Fibroblast of skin of left quadriceps (primary cell): ENCODE results near the gene KRTAP26-1.

Experiments
- DNase-seq, 2 experiments: peaks; one replicate each; pipeline ENCODE4 v3.0.0-alpha.2; 2013; ENCODE audit warnings: low read depth in 2 of 2

Gene KRTAP26-1

DNA sequence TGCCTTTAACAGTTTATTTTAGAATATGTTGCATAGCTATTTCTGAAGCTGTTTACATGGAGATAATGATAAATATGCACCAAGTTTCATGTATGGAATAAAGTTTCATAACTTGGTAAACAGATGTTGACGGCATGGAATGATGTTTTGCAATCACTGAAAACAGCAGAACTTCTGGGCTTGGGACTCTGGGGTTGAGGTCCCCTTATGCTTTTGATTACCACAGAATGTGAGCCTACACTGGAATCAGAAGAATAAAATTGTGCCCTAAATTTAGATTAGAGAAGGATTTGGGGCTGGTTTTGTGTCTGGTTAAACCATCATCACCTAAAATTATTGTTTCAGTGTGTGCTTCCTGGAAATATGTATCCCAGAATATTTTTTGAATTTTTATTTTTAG is 48.5 kb downstream of the KRTAP26-1 start:
- DNase-seq = no peak

- DNase-seq = no peak
These were observed 49.0 kb downstream of the KRTAP26-1 start for GRCh38 chr21:30271156-30271555.

GRCh38 chr21:30269803-30270530 is 50.1 kb downstream of the KRTAP26-1 start:
- no peak for DNase-seq
